Spleen (tissue), 11 donors: Measurements from ENCODE around the gene ZMYM4. TPM values are rescaled to one million over a fixed set of nuclear protein-coding genes. Genes with fewer than 3 reads are reported as not detected.
A peak's percentile ranks its signal among the peaks of the same experiment; 100 is the strongest.

Experiments used
- DNase-seq: peaks from one replicate; pipeline ENCODE4 v3.0.0-alpha.2; 2020
- H3K27ac ChIP-seq, 8 donors: fragments of 200-600 bp; sonication (generic) in 7 of 8; 1 replicate in 4 of 8; 2 replicates in 4 of 8; pipeline versions ENCODE4 v1.5.0 to v1.8.0; 2016 to 2021; ENCODE audit warnings: inconsistent platforms in 4 of 8, mild to moderate bottlenecking in 4 of 8, moderate library complexity in 1 of 8
- H3K27me3 ChIP-seq, 7 donors: fragments of 200-600 bp; sonication (generic) in 6 of 7; replicated peaks in 1 of 7; 1 replicate in 4 of 7; 2 replicates in 3 of 7; pipeline versions ENCODE4 v1.5.0 to v1.8.0; 2016 to 2021; ENCODE audit warnings: inconsistent platforms in 3 of 7, mild to moderate bottlenecking in 1 of 7
- H3K36me3 ChIP-seq, 6 donors: fragments of 200-600 bp; sonication (generic) in 5 of 6; 1 replicate in 4 of 6; 2 replicates in 2 of 6; pipeline versions ENCODE4 v1.5.0 to v1.8.0; 2016 to 2021; ENCODE audit warnings: inconsistent platforms in 2 of 6
- H3K4me1 ChIP-seq, 6 donors: fragments of 200-600 bp; sonication (generic) in 5 of 6; 1 replicate in 3 of 6; 2 replicates in 3 of 6; pipeline versions ENCODE4 v1.5.0 to v1.8.0; 2016 to 2021; ENCODE audit warnings: inconsistent platforms in 3 of 6
- H3K4me3 ChIP-seq, 8 donors: fragments of 200-600 bp; sonication (generic) in 7 of 8; 1 replicate in 4 of 8; 2 replicates in 4 of 8; pipeline versions ENCODE4 v1.5.0 to v1.8.0; 2016 to 2021; ENCODE audit warnings: inconsistent platforms in 4 of 8, mild to moderate bottlenecking in 4 of 8, moderate library complexity in 2 of 8
- H3K9me3 ChIP-seq, 8 donors: fragments of 200-600 bp; sonication (generic) in 7 of 8; 1 replicate in 4 of 8; 2 replicates in 4 of 8; pipeline versions ENCODE4 v1.5.0 to v1.8.0; 2016 to 2021; ENCODE audit warnings: inconsistent platforms in 4 of 8
- CTCF ChIP-seq, 11 experiments: fragments of 200-600 bp in 7 of 11; fragments of 450-650 bp in 4 of 11; sonication (generic) in 4 of 11; IDR thresholded peaks in 8 of 11; conservative IDR thresholded peaks in 3 of 11; 1 replicate in 7 of 11; 2 replicates in 4 of 11; pipeline versions ENCODE4 v1.4.0 to v1.8.0; 2016 to 2021; ENCODE audit warnings: antibody characterized with exemption in 11 of 11, inconsistent platforms in 4 of 11, mild to moderate bottlenecking in 1 of 11
- POLR2A ChIP-seq, 3 donors: fragments of 450-650 bp; IDR thresholded peaks; one replicate each; pipeline ENCODE4 v1.5.1; 2017; ENCODE audit warnings: antibody characterized with exemption in 3 of 3, mild to moderate bottlenecking in 1 of 3
- POLR2AphosphoS5 ChIP-seq, 3 donors: sonication (generic); formaldehyde crosslinking; IDR thresholded peaks; one replicate each; pipeline ENCODE4 v1.5.1; 2017; ENCODE audit warnings: antibody characterized with exemption in 3 of 3
- WGBS, 5 donors: extraction: QIAGEN DNeasy Blood & Tissue Kit in 3 of 5; methylation state at CpG; one replicate each; pipeline versions ENCODE4 v1.1.5 to v1.1.7; 2013 to 2018; 5-methylcytosine and 5-hydroxymethylcytosine counted together
- intact Hi-C: fragments of 100-400 bp; cut with DNase I; formaldehyde crosslinking; loops from one replicate; pipeline ENCODE4 v1.15.0; 2023; ENCODE audit warnings: low total_unique reads
- polyA plus RNA-seq, 3 donors: library from polyadenylated mRNA; stranded (reverse); fragments of 200-250 nt; gene quantifications; one replicate each; pipeline ENCODE4 v1.2.1, GENCODE V29; 2013
- total RNA-seq, 7 donors: library from RNA; depleted of rRNA in 3 of 7; stranded (reverse); fragments of >200 nt in 3 of 7; fragmentation: NEBNext Ultra II Directional in 4 of 7; extraction: Animal tissue kit (Norgen Biotek cat#: 25700) in 4 of 7; gene quantifications; one replicate each; pipeline versions ENCODE4 v1.1.0 to v1.2.1, GENCODE V29; 2016 to 2021
- donor health status: healthy with polysubstance abuse.
- donor health status: DM: no; HTN: no; CAD: no; lungs with moderate emphysema.
- donor health status: DM: no; HTN: no; CAD: no.
- donor health status: Bipolar disorder and iron deficiency.
- donor health status: healthy.
- donor health status: DM: no; HTN: no; CAD: no.
- donor health status: DM: yes; HTN: yes; CAD: no.

The ZMYM4 gene
- total and polyA plus RNA-seq, 10 donors, result 9.0 to 70.2 (median 47.1) TPM

DNA sequence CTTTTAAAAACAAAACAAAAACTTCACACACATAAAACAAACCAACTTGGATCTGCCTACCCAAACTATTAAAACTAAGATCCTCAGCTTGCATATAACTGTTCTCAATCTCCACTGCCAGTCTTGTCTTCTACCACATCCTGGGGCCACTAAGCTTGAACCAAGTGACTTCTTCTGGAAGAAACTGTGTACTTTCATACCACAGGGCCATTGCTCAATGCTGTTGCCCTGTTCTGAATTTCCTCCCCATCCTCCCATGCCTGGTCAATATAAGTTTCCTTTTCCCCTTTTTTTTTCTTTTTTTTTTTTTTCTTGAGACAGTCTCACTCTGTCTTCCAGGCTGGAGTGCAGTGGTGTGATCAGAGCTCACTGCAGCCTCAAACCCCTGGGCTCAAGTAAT, 178.8 kb downstream of the ZMYM4 start:
- H3K9me3 ChIP-seq, result no peaks in the 10 kb centered on the region
- peak overlapping the region in 5 of 8 donors; percentile 35 to 84 (median 63) for H3K27ac ChIP-seq
- intact Hi-C loops, result loop anchor here (10.0 kb wide), 1 partner anchor 328 kb away; no protein-coding TSS in a partner anchor
- peak overlapping the region in 1 of 8 donors; percentile 8 for H3K4me3 ChIP-seq
- peaks cover 6 to 83% (median 31%) of the 10 kb centered on the region in 6 donors for H3K4me1 ChIP-seq
- TF ChIP-seq POLR2AphosphoS5 (IDR thresholded peaks at IDR 0.05), result no peak
- TF ChIP-seq CTCF (IDR thresholded peaks at IDR 0.05 in 8 of 11, conservative IDR thresholded peaks at IDR 0.05 in 3 of 11), result no peak
- no peak for DNase-seq
- H3K27me3 ChIP-seq, result no peaks in the 10 kb centered on the region
- peaks cover 5 to 98% (median 59%) of the 10 kb centered on the region in 6 donors for H3K36me3 ChIP-seq

DNA sequence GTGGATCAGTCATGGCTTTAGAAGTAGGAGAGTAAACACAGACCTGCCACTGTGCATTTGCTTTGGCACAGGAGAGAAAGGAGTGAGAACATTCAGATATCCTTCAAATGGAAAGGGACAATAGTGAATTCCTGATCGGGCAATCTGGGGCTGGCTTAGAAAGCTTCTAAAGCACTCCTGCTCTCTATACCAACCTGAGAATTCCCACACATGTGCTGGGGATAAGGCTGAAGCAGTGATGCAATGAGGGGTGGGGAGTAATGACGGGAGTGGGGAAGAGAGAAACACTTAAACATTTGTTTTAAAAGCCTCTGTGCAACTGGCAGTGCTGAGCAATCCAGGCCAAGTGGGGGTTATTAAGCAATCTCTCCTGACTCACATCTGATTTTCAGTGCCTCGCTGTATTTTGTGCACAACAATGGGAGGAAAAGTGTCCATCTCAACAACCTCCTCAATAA, 179.9 kb downstream of the ZMYM4 start:
- Histone ChIP-seq H3K27me3 (no peaks in the 10 kb centered on the region), H3K9me3 (no peaks in the 10 kb centered on the region), H3K4me1 (peaks cover 9 to 83% (median 31%) of the 10 kb centered on the region in 6 donors), H3K27ac (peak overlapping the region in 5 of 8 donors; percentile 16 to 84 (median 63)), H3K36me3 (peaks cover 0 to 98% (median 53%) of the 10 kb centered on the region in 6 donors), H3K4me3 (no peak overlapping the region)
- WGBS, 5 donors, result 56 to 78% (median 72%) methylated on average over 3 of the region's 3 CpGs
- TF ChIP-seq POLR2A (IDR thresholded peaks at IDR 0.05), result no peak
- TF ChIP-seq CTCF (IDR thresholded peaks at IDR 0.05 in 8 of 11, conservative IDR thresholded peaks at IDR 0.05 in 3 of 11), result no peak
- no peak for TF ChIP-seq POLR2AphosphoS5 (IDR thresholded peaks at IDR 0.05)
- DNase-seq, result no peak
- intact Hi-C loops, result loop anchor here (10.0 kb wide), 1 partner anchor 326 kb away; no protein-coding TSS in a partner anchor

DNA sequence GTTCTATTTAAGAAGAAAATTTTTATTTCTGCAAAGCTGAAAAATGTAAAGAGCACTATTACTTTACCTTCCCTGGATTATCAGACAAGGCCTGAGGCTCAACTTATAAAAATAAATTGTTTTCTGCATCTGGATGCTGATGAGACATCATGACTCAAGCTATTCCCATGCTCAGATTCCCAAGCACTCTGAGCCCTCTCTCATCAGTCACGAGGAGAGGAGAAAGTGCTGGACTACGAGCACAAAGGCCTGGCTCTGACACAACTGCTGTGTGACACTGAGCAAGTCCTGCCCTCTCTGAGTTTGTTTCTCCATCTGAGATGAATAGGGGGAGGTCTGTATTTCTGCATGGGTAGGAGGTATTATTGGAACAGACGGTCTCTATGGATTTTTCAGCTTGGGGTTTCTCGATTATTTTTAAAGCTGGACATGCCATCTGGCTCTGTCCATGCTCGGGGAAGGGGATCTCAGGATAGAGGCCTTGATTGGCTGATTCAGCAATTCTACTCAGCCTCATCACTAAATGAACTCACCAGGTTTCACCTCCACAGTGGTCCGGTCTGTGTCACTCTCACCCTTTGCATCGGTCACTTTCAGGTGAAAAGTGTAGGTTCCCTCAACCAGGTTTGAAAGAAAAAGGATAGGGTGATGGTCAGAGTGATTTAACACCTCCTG, 181.0 kb downstream of the ZMYM4 start:
- TF ChIP-seq POLR2A (IDR thresholded peaks at IDR 0.05) (no peak), CTCF (IDR thresholded peaks at IDR 0.05 in 8 of 11, conservative IDR thresholded peaks at IDR 0.05 in 3 of 11) (no peak), POLR2AphosphoS5 (IDR thresholded peaks at IDR 0.05) (no peak)
- peaks cover 0 to 98% (median 54%) of the 10 kb centered on the region in 6 donors for H3K36me3 ChIP-seq
- no peaks in the 10 kb centered on the region for H3K9me3 ChIP-seq
- no peak overlapping the region for H3K4me3 ChIP-seq
- no peaks in the 10 kb centered on the region for H3K27me3 ChIP-seq
- peaks cover 9 to 83% (median 30%) of the 10 kb centered on the region in 6 donors for H3K4me1 ChIP-seq
- intact Hi-C loops, result loop anchor here (5.0 to 10.0 kb wide), 3 partner anchors 113 to 325 kb away; no protein-coding TSS in a partner anchor
- WGBS, 5 donors, result 90 to 96% (median 92%) methylated on average over 7 of the region's 7 CpGs
- peak overlapping the region in 3 of 8 donors; percentile 63 to 84 (median 68) for H3K27ac ChIP-seq
- DNase-seq, result no peak

- peak overlapping the region in 5 of 8 donors; percentile 64 to 84 (median 72) for H3K27ac ChIP-seq
- intact Hi-C loops, result loop anchor here (5.0 to 10.0 kb wide), 2 partner anchors 111 to 274 kb away; no protein-coding TSS in a partner anchor
Observed at GRCh38 chr1:35451125-35451528, 182.6 kb downstream of the ZMYM4 start.

More at GRCh38 chr1:35451125-35451528, 182.6 kb downstream of the ZMYM4 start:
- Histone ChIP-seq H3K4me3 (no peak overlapping the region), H3K9me3 (no peaks in the 10 kb centered on the region), H3K4me1 (peaks cover 9 to 89% (median 30%) of the 10 kb centered on the region in 6 donors), H3K36me3 (peaks cover 0 to 97% (median 47%) of the 10 kb centered on the region in 6 donors), H3K27me3 (no peaks in the 10 kb centered on the region)
- DNase-seq, result peak; percentile 91
- peak in 1 of 3 donors; percentile 33 for TF ChIP-seq POLR2AphosphoS5 (IDR thresholded peaks at IDR 0.05)
- peak; percentile 73 to 92 (median 83) for TF ChIP-seq CTCF (IDR thresholded peaks at IDR 0.05 in 8 of 11, conservative IDR thresholded peaks at IDR 0.05 in 3 of 11)
- no peak for TF ChIP-seq POLR2A (IDR thresholded peaks at IDR 0.05)
- WGBS, 5 donors, result 2 to 10% (median 5%) methylated on average over 3 of the region's 3 CpGs
